Tibial artery (tissue), 4 donors: ENCODE results near the gene EXOC5.

ENCODE experiments used
- DNase-seq, 2 donors: peaks; one replicate each; pipeline ENCODE4 v3.0.0-alpha.2; 2019
- H3K27ac ChIP-seq, 2 donors: fragments of 200-600 bp; sonication (generic) in 1 of 2; 1 replicate in 1 of 2; 2 replicates in 1 of 2; pipeline ENCODE4 v1.5.1; 2018 to 2019; ENCODE audit warnings: mild to moderate bottlenecking in 1 of 2
- H3K27me3 ChIP-seq, 2 donors: fragments of 200-600 bp; sonication (generic) in 1 of 2; one replicate each; pipeline versions ENCODE4 v1.5.1 to v1.6.0; 2016 to 2019
- H3K36me3 ChIP-seq, 3 donors: fragments of 200-600 bp; sonication (generic) in 2 of 3; one replicate each; pipeline ENCODE4 v1.5.1; 2016 to 2019; ENCODE audit warnings: mild to moderate bottlenecking in 2 of 3
- H3K4me1 ChIP-seq, 4 donors: fragments of 200-600 bp; sonication (generic) in 2 of 4; 1 replicate in 3 of 4; 2 replicates in 1 of 4; pipeline ENCODE4 v1.5.1; 2016 to 2019
- H3K4me3 ChIP-seq, 2 donors: fragments of 200-600 bp; sonication (generic) in 1 of 2; 1 replicate in 1 of 2; 2 replicates in 1 of 2; pipeline ENCODE4 v1.5.1; 2018 to 2019; ENCODE audit warnings: mild to moderate bottlenecking in 2 of 2
- H3K9me3 ChIP-seq, 3 donors: fragments of 200-600 bp; sonication (generic) in 1 of 3; one replicate each; pipeline ENCODE4 v1.5.1; 2016 to 2019
- intact Hi-C: fragments of 100-400 bp; cut with DNase I; formaldehyde crosslinking; loops from one replicate; pipeline ENCODE4 v1.15.0; 2023; ENCODE audit warnings: low total_unique reads
- TF ChIP-seq, protein P1 (sequence below), 2 experiments: fragments of 200-600 bp in 1 of 2; fragments of 450-650 bp in 1 of 2; IDR thresholded peaks; one replicate each; pipeline ENCODE4 v1.5.1; 2017 to 2019; ENCODE audit warnings: antibody characterized with exemption in 2 of 2, mild to moderate bottlenecking in 1 of 2, moderate library complexity in 1 of 2

EXOC5 gene

GRCh38 chr14:57168138-57168679 is 100.5 kb downstream of the EXOC5 start:
- no peak for DNase-seq
- TF ChIP-seq, protein P1, sequence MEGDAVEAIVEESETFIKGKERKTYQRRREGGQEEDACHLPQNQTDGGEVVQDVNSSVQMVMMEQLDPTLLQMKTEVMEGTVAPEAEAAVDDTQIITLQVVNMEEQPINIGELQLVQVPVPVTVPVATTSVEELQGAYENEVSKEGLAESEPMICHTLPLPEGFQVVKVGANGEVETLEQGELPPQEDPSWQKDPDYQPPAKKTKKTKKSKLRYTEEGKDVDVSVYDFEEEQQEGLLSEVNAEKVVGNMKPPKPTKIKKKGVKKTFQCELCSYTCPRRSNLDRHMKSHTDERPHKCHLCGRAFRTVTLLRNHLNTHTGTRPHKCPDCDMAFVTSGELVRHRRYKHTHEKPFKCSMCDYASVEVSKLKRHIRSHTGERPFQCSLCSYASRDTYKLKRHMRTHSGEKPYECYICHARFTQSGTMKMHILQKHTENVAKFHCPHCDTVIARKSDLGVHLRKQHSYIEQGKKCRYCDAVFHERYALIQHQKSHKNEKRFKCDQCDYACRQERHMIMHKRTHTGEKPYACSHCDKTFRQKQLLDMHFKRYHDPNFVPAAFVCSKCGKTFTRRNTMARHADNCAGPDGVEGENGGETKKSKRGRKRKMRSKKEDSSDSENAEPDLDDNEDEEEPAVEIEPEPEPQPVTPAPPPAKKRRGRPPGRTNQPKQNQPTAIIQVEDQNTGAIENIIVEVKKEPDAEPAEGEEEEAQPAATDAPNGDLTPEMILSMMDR (IDR thresholded peaks at IDR 0.05): no peak
- Histone ChIP-seq H3K4me1 (no peaks in the 10 kb centered on the region), H3K36me3 (no peaks in the 10 kb centered on the region), H3K27me3 (no peaks in the 10 kb centered on the region), H3K27ac (no peak overlapping the region), H3K4me3 (no peak overlapping the region), H3K9me3 (no peaks in the 10 kb centered on the region)
- intact Hi-C loops: no loop called here

- Histone ChIP-seq H3K9me3 (no peaks in the 10 kb centered on the region), H3K4me1 (no peaks in the 10 kb centered on the region), H3K27me3 (peaks cover 0 to 7% of the 10 kb centered on the region in 2 donors), H3K4me3 (no peak overlapping the region), H3K36me3 (no peaks in the 10 kb centered on the region), H3K27ac (no peak overlapping the region)
- TF ChIP-seq, protein P1 (IDR thresholded peaks at IDR 0.05): no peak
- no peak for DNase-seq
- intact Hi-C loops: no loop called here
These were observed 107.0 kb downstream of the EXOC5 start for GRCh38 chr14:57161583-57162234.

GRCh38 chr14:57160333-57160732 is 108.4 kb downstream of the EXOC5 start:
- no peaks in the 10 kb centered on the region for H3K4me1 ChIP-seq
- H3K4me3 ChIP-seq: no peak overlapping the region
- no peaks in the 10 kb centered on the region for H3K36me3 ChIP-seq
- TF ChIP-seq, protein P1 (IDR thresholded peaks at IDR 0.05): no peak
- no peak for DNase-seq
- intact Hi-C loops: no loop called here
- H3K27ac ChIP-seq: no peak overlapping the region
- no peaks in the 10 kb centered on the region for H3K9me3 ChIP-seq
- peaks cover 0 to 7% of the 10 kb centered on the region in 2 donors for H3K27me3 ChIP-seq

DNA sequence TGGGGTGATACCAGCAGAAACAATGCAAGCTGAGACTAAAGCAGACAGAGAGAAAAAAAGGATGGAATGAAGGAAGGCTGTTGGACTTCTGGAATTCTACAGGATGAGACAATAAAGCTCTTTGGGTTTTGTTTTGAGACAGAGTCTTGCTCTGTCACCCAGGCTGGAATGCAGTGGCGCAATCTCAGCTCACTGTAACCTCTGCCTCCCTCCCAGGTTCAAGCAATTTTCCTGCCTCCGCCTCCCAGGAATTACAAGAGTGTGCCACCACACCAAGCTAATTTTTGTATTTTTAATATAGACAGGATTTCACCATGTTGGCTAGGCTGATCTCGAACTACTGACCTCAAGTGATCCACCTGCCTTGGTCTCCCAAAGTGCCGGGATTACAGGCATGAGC is 115.4 kb downstream of the EXOC5 start:
- peaks cover 0 to 3% of the 10 kb centered on the region in 2 donors for H3K27me3 ChIP-seq
- H3K4me3 ChIP-seq: no peak overlapping the region
- no peak overlapping the region for H3K27ac ChIP-seq
- TF ChIP-seq, protein P1 (IDR thresholded peaks at IDR 0.05): no peak
- H3K4me1 ChIP-seq: no peaks in the 10 kb centered on the region
- no peaks in the 10 kb centered on the region for H3K9me3 ChIP-seq
- intact Hi-C loops: no loop called here
- H3K36me3 ChIP-seq: no peaks in the 10 kb centered on the region
- no peak for DNase-seq
